NOMO-1 treated with DMSO at 0.1 percent for 48 hours (cell line): ENCODE data around the gene PRIMA1.

ENCODE experiments used
- DNase-seq: peaks from one replicate; lab custom pipeline; 2025; ENCODE audit not compliant: unreplicated experiment; lab: John Stamatoyannopoulos, UW

Gene PRIMA1

GRCh38 chr14:93733631-93734030 lies 54.7 kb downstream of the PRIMA1 start:
- DNase-seq = no peak

- no peak for DNase-seq
Observed at GRCh38 chr14:93733231-93733630, 55.1 kb downstream of the PRIMA1 start.

DNA sequence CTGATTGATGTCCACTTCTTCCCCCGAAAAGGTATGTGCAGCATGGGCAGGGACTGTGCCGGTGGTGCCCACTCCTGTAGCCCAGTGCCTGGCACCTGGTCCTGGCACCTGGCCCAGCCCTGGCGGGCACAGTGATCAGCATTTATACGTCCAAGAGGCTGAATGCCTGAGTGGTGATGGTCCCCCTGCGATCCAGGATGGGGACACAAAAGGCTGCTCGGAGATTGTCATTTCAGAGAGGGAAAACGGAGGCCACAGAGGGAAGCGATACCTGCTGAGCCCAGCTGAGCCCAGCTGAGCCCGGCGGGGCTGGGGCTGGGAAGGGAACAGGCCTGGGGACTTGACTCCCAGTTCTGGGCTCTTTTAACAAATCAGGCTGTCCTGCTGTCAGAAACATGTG lies 55.8 kb downstream of the PRIMA1 start:
- no peak for DNase-seq

- DNase-seq = peak; percentile 13
Observed at GRCh38 chr14:93731753-93732152, 56.5 kb downstream of the PRIMA1 start.

DNA sequence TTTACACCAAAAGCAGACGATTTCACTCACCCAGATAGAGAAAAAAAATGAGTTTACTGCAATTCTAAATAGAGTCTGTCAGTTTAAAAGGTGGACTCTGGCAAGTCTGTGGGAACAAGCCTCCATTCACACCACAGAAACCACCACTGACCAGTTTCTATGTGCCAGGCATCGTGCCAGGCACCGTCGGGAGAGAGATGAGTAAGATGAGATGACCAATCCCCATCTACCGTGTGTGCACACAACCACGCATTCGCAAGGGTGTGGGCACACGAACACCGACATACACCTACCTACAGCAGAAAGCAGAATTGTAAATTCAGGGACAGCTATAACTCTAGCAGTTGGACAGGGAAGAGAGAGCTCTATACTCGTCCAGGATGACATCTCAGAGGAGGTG lies 58.3 kb downstream of the PRIMA1 start:
- DNase-seq = no peak

DNA sequence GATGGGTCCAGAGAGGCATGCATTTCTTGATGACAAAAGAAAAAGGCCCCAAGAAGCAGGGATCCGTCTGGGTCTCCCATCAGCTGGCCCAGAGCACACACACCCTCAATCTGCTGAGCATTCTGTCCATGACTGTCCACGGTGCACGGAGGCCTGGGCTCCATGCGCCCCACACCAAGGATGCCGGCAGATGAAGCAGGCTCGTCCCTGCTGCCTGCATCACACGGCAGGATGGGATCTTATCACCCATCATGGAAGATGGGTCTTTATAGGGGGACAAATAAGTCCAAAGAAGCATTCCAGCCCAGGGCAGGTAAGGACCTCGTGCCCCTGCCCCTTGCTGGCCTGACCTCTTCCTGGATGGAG lies 59.7 kb downstream of the PRIMA1 start:
- DNase-seq = no peak

- DNase-seq = no peak
Observed at GRCh38 chr14:93727917-93728650, 60.2 kb downstream of the PRIMA1 start.

- DNase-seq = no peak
Observed at GRCh38 chr14:93727039-93727740, 61.1 kb downstream of the PRIMA1 start.

- no peak for DNase-seq
Observed at GRCh38 chr14:93725993-93726392, 62.3 kb downstream of the PRIMA1 start.

DNA sequence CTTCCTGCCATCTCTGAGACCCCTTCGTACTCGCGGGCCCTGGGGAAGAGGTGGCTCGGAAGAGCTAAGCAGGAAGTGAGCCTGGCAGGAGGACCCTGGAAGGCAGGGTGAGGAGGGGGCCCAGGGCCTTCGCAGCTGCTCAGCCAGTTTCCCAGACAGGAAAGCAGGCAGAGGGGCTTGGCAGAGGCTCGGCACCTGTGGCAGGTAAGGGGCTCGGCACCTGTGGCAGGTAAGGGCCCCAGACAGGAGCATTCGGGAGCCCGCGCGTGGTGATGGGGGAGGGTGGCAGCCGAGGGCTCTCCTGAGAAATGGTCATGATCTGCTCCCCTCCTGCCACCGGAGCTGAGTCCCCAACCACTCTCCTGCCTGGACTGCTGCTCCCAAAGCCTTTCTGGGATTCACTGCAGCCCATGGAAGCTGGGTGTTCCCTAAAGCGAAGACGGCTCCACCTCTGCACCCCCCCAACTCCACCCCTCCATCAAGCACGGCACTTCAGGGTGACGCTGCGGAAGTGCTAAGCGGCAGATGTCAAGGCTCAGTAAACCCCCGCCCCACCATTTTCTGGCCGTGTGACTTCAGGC lies 63.2 kb downstream of the PRIMA1 start:
- DNase-seq = no peak

- DNase-seq = no peak
Observed at GRCh38 chr14:93723001-93723400, 65.3 kb downstream of the PRIMA1 start.

GRCh38 chr14:93720981-93721483 lies 67.3 kb downstream of the PRIMA1 start:
- no peak for DNase-seq

- DNase-seq = no peak
Observed at GRCh38 chr14:93720076-93720815, 68.0 kb downstream of the PRIMA1 start.

DNA sequence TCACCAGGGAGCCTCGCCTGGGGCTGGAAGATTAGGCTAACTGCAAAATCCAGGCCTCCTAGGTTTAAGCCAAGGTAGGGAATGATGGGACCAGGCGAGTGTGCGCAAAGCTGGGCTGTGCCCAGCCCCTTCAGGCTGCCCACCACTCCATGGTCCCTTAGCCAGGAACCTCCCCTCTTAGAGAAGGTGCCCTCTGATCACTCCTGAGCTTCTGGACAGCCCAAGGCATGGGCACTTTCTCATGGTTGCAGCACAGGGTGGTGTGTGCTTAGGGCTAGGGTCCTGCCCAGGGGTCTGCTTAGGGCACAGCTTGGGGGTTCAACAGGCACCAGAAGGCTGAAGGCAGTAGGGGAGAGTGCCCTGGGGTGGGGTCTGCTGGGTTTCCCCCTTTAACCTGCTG lies 69.0 kb downstream of the PRIMA1 start:
- DNase-seq = no peak

DNA sequence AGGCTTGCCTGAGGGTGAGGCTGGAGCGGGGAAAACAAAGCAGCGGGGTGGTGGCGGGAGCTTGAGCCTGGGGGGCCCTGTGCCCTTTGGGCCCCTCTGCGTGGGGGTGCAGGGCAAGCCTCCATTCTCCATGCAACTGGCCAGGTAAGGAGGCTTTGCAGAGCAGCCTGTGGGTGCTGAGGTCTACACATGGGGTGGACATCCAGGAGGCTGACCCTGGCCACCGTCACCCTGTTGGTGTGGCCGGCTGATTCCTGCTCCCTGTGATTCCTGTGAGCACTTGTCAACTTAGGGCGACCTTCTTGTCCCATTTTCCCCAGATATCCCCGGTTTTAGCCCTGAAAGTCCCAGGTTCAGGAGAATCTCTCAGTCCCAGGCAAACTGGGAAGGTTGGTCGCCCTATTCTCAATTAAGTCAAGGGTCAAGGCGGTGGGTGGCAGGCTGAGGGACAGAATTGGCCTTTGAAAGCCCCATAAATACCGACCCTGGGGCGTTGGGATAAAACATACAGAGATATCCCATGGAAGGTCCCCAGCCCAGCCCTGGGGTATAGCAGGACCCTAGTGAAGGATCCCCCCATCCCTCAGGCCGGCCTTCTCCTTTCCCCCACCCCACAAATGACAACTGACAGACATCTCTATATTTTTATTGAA lies 70.5 kb downstream of the PRIMA1 start:
- no peak for DNase-seq

GRCh38 chr14:93716746-93717667 lies 71.3 kb downstream of the PRIMA1 start:
- DNase-seq = no peak

- no peak for DNase-seq
Observed at GRCh38 chr14:93716002-93716745, 72.1 kb downstream of the PRIMA1 start.

DNA sequence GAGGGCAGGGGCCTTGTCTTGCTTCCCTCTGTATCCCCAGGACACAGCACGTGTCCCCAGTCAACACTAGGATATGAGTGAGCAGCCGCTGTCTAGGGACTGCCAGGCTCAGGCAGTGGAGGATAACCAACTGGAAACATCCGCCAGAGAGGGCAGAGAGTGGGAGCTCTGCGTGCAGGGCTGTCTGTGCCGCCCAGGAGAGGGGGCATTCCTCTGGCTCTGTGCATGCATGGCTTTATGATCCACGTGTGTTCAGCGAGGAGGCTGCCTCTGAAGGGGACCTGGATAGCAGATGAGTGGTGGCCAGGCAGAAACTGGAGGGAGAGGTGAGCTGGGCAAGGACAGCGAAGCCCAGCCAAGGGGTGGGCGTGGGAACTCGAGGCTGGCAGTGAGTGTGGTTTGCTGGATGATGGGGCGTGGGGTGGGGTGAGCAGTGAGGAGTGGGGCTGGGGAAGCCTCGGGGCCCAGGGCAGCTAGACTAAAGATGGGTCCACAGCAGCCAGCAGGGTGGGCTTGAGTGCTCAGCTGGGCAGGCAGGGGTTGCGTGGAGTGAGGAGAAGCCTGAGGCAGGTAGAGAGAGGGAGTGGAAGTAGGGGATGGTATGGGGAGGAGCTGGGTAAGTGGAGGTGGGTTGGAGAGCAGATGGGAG lies 72.9 kb downstream of the PRIMA1 start:
- no peak for DNase-seq

DNA sequence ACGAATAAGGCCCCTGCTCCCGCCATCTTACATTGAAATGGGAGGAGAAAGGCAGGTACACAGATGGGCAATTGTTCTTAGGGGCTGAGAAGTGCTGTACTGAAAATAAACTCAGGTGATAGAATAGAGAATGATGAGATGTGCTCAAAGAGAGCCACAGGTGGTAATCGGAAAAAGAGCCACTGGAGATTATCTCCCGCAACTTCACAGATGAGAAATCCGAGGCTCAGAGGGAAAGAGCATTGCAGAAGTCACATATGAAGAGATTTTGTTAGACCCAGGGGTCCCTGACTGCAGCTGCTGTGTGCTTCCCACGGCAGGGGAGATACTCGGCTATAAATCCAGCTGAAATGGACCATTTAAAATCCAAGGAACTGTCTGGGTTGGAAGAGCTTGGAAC lies 73.7 kb downstream of the PRIMA1 start:
- no peak for DNase-seq
